ENCODE results near the gene CORO6.
"Not testable (repeated sequence)": the region's sequence is repeated elsewhere in the genome, so short reads cannot be mapped to it uniquely, and the experiment has no call there.

- not testable (repeated sequence) for TF ChIP-seq CTCF, POLR2A, POLR2AphosphoS5 (IDR thresholded peaks at IDR 0.05)
Measured at GRCh38 chr17:29651913-29652312, 29.2 kb upstream of the CORO6 start.
